Chondrocyte (in vitro differentiated cells): ENCODE data around the gene PRDM9. TPM values are rescaled to one million over a fixed set of nuclear protein-coding genes. Genes with fewer than 3 reads are reported as not detected.

Experiments
- DNase-seq: peaks from one replicate; pipeline ENCODE4 v3.0.0; 2021; ENCODE audit warnings: mixed read lengths, low spot score
- H3K27ac Mint-ChIP-seq: one replicate; pipeline ENCODE4 v1.8.0; 2021; ENCODE audit warnings: mild to moderate bottlenecking, moderate library complexity, mixed read lengths; ENCODE audit not compliant: unreplicated experiment
- H3K27me3 Mint-ChIP-seq: 2 replicates; pipeline ENCODE4 v1.8.0; 2021; ENCODE audit warnings: low read depth, mixed read lengths
- H3K36me3 Mint-ChIP-seq: 2 replicates; pipeline ENCODE4 v1.8.0; 2021; ENCODE audit warnings: low read depth, mixed read lengths
- H3K4me1 Mint-ChIP-seq: 2 replicates; pipeline ENCODE4 v1.8.0; 2021; ENCODE audit warnings: low read depth, mild to moderate bottlenecking, mixed read lengths
- H3K4me3 Mint-ChIP-seq: one replicate; pipeline ENCODE4 v1.8.0; 2021; ENCODE audit warnings: mild to moderate bottlenecking, moderate library complexity, mixed read lengths; ENCODE audit not compliant: unreplicated experiment
- H3K9me3 Mint-ChIP-seq: 2 replicates; pipeline ENCODE4 v1.8.0; 2021; ENCODE audit warnings: low read depth, mixed read lengths
- long read RNA-seq: library from polyadenylated mRNA; stranded (forward); transcript quantifications from one replicate; pipeline ENCODE4 v2.0.0, GENCODE V29; 2021
- total RNA-seq: library from RNA; stranded (reverse); gene quantifications from 3 replicates; pipeline ENCODE4 v1.2.1, GENCODE V29; 2021
- TF ChIP-seq, protein P1 (sequence below): fragments of 200-600 bp; sonication (generic); IDR thresholded peaks from 2 replicates; pipeline ENCODE4 v1.5.0; 2021; ENCODE audit warnings: antibody characterized with exemption, mild to moderate bottlenecking, moderate library complexity

The PRDM9 gene
- not detected in 3 replicates for total RNA-seq
- long read RNA-seq, result 0 reads

DNA sequence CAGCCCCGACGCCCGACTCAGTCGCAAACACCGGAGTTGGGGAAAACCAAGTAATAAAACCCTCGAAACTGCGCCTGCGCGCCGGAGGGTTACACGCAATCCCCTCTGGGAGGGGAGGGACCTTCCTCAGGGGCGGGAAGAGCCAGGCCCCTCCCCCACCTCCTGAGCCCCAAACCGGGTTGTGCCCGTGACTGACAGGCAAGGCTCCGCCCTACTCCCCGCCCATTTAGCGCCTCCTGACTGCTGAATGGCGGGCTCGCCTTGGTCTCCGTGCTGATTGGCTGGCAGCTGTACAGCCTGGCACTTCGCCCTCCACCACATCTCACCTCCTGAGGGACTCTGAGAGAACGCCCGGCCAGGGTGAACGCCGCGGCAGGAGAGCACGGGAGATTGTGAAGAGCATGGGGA lies at the start of gene PRDM9:
Gene PRDM9, plus strand, starts transcription at position 332 of the 408 bp plus-strand sequence. CDS start 1,425 bp downstream, outside the sequence.
- TF ChIP-seq, protein P1, sequence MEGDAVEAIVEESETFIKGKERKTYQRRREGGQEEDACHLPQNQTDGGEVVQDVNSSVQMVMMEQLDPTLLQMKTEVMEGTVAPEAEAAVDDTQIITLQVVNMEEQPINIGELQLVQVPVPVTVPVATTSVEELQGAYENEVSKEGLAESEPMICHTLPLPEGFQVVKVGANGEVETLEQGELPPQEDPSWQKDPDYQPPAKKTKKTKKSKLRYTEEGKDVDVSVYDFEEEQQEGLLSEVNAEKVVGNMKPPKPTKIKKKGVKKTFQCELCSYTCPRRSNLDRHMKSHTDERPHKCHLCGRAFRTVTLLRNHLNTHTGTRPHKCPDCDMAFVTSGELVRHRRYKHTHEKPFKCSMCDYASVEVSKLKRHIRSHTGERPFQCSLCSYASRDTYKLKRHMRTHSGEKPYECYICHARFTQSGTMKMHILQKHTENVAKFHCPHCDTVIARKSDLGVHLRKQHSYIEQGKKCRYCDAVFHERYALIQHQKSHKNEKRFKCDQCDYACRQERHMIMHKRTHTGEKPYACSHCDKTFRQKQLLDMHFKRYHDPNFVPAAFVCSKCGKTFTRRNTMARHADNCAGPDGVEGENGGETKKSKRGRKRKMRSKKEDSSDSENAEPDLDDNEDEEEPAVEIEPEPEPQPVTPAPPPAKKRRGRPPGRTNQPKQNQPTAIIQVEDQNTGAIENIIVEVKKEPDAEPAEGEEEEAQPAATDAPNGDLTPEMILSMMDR, result no peak
- Mint-ChIP-seq H3K27ac (no peak within 1 kb of the TSS), H3K36me3 (no peaks in the 10 kb centered on the region), H3K9me3 (peaks cover 2% of the 10 kb centered on the region), H3K27me3 (no peaks in the 10 kb centered on the region), H3K4me1 (no peaks in the 10 kb centered on the region), H3K4me3 (peak within 1 kb of the TSS; percentile 46)
- DNase-seq, result peak; percentile 93

DNA sequence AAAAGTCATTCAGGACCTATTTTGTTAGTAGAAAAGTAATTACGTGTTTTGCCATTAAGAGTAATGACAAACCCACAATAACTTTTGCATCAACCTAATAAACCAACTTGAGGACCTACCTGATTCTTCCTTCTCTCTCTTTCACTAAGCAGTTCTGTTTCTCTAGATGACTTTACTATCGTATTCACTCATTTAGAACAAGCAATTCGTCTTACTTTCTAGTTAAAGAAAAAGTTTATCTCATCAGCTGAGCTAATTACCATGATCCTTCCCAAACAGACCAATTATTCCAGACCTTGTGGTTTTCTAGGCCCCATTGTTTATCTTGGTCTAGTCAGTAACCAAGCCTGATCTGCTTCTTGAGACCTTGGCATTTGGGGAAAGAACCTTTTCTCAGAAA lies 49.6 kb upstream of the PRDM9 start:
- H3K27me3 Mint-ChIP-seq, result no peaks in the 10 kb centered on the region
- peaks cover 8% of the 10 kb centered on the region for H3K9me3 Mint-ChIP-seq
- TF ChIP-seq, protein P1, result no peak
- H3K4me1 Mint-ChIP-seq, result no peaks in the 10 kb centered on the region
- H3K27ac Mint-ChIP-seq, result no peak overlapping the region
- H3K4me3 Mint-ChIP-seq, result no peak overlapping the region
- DNase-seq, result no peak
- no peaks in the 10 kb centered on the region for H3K36me3 Mint-ChIP-seq

DNA sequence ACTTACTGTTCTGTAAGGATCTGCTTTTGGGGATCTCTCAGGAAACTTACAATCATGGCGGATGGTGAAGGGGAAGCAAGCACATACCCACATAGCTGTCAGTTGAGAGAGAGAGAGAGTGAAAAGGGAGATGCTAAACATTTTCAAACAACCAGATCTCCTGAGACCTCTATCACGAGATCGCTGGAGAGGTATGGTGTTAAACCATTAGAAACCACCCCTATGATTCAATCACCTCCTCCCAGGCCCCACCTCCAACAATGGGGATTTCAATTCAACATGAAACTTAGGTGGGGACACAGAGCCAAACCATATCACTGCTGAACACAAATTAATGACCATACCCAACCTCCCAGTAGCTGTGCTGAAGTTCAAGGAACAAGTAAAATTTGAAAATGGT lies 48.2 kb upstream of the PRDM9 start:
- Mint-ChIP-seq H3K27me3 (no peaks in the 10 kb centered on the region), H3K36me3 (no peaks in the 10 kb centered on the region), H3K9me3 (peaks cover 8% of the 10 kb centered on the region), H3K4me3 (no peak overlapping the region), H3K27ac (no peak overlapping the region), H3K4me1 (no peaks in the 10 kb centered on the region)
- no peak for DNase-seq
- TF ChIP-seq, protein P1, result no peak

DNA sequence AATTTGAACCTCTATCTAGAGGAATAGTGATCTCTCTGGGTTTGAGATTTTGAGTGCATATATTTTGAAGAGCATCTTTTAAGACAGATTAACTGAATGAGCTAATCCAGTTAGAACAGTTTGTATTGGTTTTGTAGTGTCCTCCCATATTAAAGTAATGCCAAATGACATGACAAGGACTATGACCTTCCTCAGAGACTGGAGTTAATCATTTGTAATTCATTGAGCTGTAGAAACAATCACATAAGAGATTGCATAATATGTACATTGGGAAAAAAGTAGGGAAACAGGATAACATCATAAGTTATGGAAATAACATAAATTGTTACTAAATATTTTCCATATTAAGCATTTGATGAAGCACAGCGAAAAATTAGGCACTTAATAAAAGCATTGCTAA lies 45.8 kb upstream of the PRDM9 start:
- Mint-ChIP-seq H3K36me3 (no peaks in the 10 kb centered on the region), H3K27me3 (no peaks in the 10 kb centered on the region), H3K27ac (no peak overlapping the region), H3K9me3 (peaks cover 2% of the 10 kb centered on the region), H3K4me3 (no peak overlapping the region), H3K4me1 (peaks cover 2% of the 10 kb centered on the region)
- TF ChIP-seq, protein P1, result no peak
- DNase-seq, result no peak

DNA sequence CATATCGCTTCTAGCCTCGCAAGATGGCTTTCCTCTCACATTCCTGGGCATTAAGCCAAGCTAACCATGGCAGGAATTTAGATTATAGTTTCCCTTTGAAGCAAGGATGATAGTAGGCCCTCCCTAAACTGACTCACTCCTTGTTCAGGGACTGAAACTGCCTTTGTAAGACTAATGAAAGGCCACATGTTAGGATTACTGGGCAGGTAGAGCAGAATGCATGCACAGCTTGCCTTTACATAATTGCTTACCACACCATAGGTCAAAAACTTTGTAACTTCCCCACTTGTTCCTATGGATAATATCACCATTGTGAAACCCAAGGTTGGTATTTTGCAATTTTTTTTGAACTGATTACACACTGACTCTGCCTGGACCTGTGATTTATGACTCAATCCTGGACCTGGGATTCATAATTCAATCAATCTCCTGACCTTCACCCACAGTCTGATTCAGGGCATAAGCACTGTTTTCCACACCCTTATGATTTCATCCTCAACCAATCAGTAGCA lies 41.0 kb upstream of the PRDM9 start:
- no peaks in the 10 kb centered on the region for H3K36me3 Mint-ChIP-seq
- H3K27ac Mint-ChIP-seq, result no peak overlapping the region
- peaks cover 4% of the 10 kb centered on the region for H3K9me3 Mint-ChIP-seq
- no peak for DNase-seq
- H3K4me1 Mint-ChIP-seq, result peaks cover 4% of the 10 kb centered on the region
- TF ChIP-seq, protein P1, result no peak
- H3K27me3 Mint-ChIP-seq, result no peaks in the 10 kb centered on the region
- H3K4me3 Mint-ChIP-seq, result no peak overlapping the region
